Neural cell (in vitro differentiated cells): Measurements from ENCODE around the gene MAGI2. TPM values are rescaled to one million over a fixed set of nuclear protein-coding genes. Genes with fewer than 3 reads are reported as not detected.
A peak's percentile ranks its signal among the peaks of the same experiment; 100 is the strongest.

Source experiments
- H2AFZ ChIP-seq: fragments of 200-600, 300-800 bp; sonication (generic), shearing (Covaris generic); 2 replicates; pipeline ENCODE4 v1.6.0; 2014; ENCODE audit warnings: low read depth, mild to moderate bottlenecking, antibody characterized with exemption, low read length, moderate library complexity
- H3F3A ChIP-seq: fragments of 200-600 bp; shearing (Covaris generic); 2 replicates; pipeline ENCODE4 v1.6.1; 2016; ENCODE audit warnings: mild to moderate bottlenecking, moderate library complexity, mixed read lengths, antibody characterized with exemption, low read length; ENCODE audit not compliant: insufficient read depth, poor library complexity, severe bottlenecking
- H3K27ac ChIP-seq: fragments of 200-600, 300-800 bp; sonication (generic), shearing (Covaris generic); 2 replicates; pipeline ENCODE4 v1.5.1; 2014; ENCODE audit warnings: mild to moderate bottlenecking, low read length, moderate library complexity
- H3K27me3 ChIP-seq: fragments of 300-800, 200-600 bp; sonication (generic), shearing (Covaris generic); 2 replicates; pipeline ENCODE4 v1.6.0; 2014; ENCODE audit warnings: mild to moderate bottlenecking, low read depth, low read length, moderate library complexity; ENCODE audit not compliant: insufficient read depth
- H3K36me3 ChIP-seq: fragments of 300-800, 200-600 bp; sonication (generic), shearing (Covaris generic); 2 replicates; pipeline ENCODE4 v1.5.1; 2014; ENCODE audit warnings: mild to moderate bottlenecking, antibody characterized with exemption, low read length, moderate library complexity; ENCODE audit not compliant: insufficient read depth
- H3K4me2 ChIP-seq: fragments of 300-800, 200-600 bp; sonication (generic), shearing (Covaris generic); 2 replicates; pipeline ENCODE4 v1.6.0; 2014; ENCODE audit warnings: mild to moderate bottlenecking, low read length
- H3K4me3 ChIP-seq: fragments of 300-800, 200-600 bp; sonication (generic), shearing (Covaris generic); 2 replicates; pipeline ENCODE4 v1.5.1; 2014; ENCODE audit warnings: mild to moderate bottlenecking, low read length, moderate library complexity
- H3K79me2 ChIP-seq: fragments of 200-600 bp; shearing (Covaris generic); replicated peaks from 2 replicates; pipeline ENCODE4 v1.6.0; 2014; ENCODE audit warnings: mild to moderate bottlenecking, low read length, moderate library complexity; ENCODE audit not compliant: insufficient read depth
- H3K9ac ChIP-seq: fragments of 300-800, 200-600 bp; sonication (generic), shearing (Covaris generic); 2 replicates; pipeline ENCODE4 v1.6.1; 2016; ENCODE audit warnings: mild to moderate bottlenecking, low read length, mixed read lengths
- H3K9me2 ChIP-seq: fragments of 200-600 bp; shearing (Covaris generic); 2 replicates; pipeline ENCODE4 v1.6.1; 2016; ENCODE audit warnings: mild to moderate bottlenecking, low read length, mixed read lengths; ENCODE audit not compliant: insufficient read depth
- H3K9me3 ChIP-seq: fragments of 200-600, 300-800 bp; sonication (generic), shearing (Covaris generic); 2 replicates; pipeline ENCODE4 v1.6.1; 2016; ENCODE audit warnings: mild to moderate bottlenecking, mixed run types, low read length, moderate library complexity, mixed read lengths
- H4K20me1 ChIP-seq: fragments of 200-600 bp; shearing (Covaris generic); 2 replicates; pipeline ENCODE4 v1.6.1; 2016; ENCODE audit warnings: mild to moderate bottlenecking, mixed run types; ENCODE audit not compliant: insufficient read depth
- CTCF ChIP-seq: fragments of 450-650 bp; IDR thresholded peaks from 2 replicates; pipeline ENCODE4 v1.5.1; 2014; ENCODE audit warnings: antibody characterized with exemption, mild to moderate bottlenecking, moderate library complexity; ENCODE audit not compliant: poor library complexity, severe bottlenecking
- EP300 ChIP-seq: fragments of 450-650 bp; conservative IDR thresholded peaks from 2 replicates; pipeline ENCODE4 v1.6.1; 2014; ENCODE audit warnings: antibody characterized with exemption, mild to moderate bottlenecking, moderate library complexity; ENCODE audit not compliant: poor library complexity, severe bottlenecking
- EZH2 ChIP-seq: fragments of 200-600, 300-800 bp; shearing (Covaris generic), sonication (generic); IDR thresholded peaks from 2 replicates; pipeline ENCODE4 v1.6.1; 2014; ENCODE audit warnings: antibody characterized with exemption, low read length, borderline replicate concordance, mild to moderate bottlenecking; ENCODE audit not compliant: insufficient read depth, poor library complexity, severe bottlenecking
- MXI1 ChIP-seq: fragments of 450-650 bp; conservative IDR thresholded peaks from 2 replicates; pipeline ENCODE4 v1.6.1; 2014; ENCODE audit warnings: antibody characterized with exemption, mild to moderate bottlenecking; ENCODE audit not compliant: poor library complexity, severe bottlenecking
- POLR2AphosphoS5 ChIP-seq: IDR thresholded peaks from 2 replicates; pipeline ENCODE4 v1.6.1; 2012
- RAD21 ChIP-seq: fragments of 450-650 bp; conservative IDR thresholded peaks from 2 replicates; pipeline ENCODE4 v1.6.1; 2014; ENCODE audit warnings: antibody characterized with exemption, mild to moderate bottlenecking, moderate library complexity
- REST ChIP-seq: IDR thresholded peaks from 2 replicates; pipeline ENCODE4 v1.6.1; 2012; ENCODE audit warnings: borderline replicate concordance
- SMC3 ChIP-seq: fragments of 450-650 bp; conservative IDR thresholded peaks from 2 replicates; pipeline ENCODE4 v1.6.1; 2014; ENCODE audit warnings: antibody characterized with exemption, mild to moderate bottlenecking, moderate library complexity; ENCODE audit not compliant: poor library complexity
- TAF1 ChIP-seq: IDR thresholded peaks from 2 replicates; pipeline ENCODE4 v1.6.1; 2012; ENCODE audit warnings: low read depth
- polyA plus RNA-seq: library from polyadenylated mRNA; depleted of rRNA; stranded (reverse); fragments of >200 nt; gene quantifications from 2 replicates; pipeline ENCODE4 v1.2.3, GENCODE V29; 2014

The MAGI2 gene
- polyA plus RNA-seq, 1 donor from 2014 or later: 19.3 TPM

GRCh38 chr7:78924581-78924980 lies 528.9 kb downstream of the MAGI2 start:
- Histone ChIP-seq H2AFZ (no peak overlapping the region), H3K27me3 (peaks cover 3% of the 10 kb centered on the region), H3K9ac (no peak overlapping the region), H4K20me1 (no peaks in the 10 kb centered on the region), H3K9me2 (no peaks in the 10 kb centered on the region), H3K4me3 (no peak overlapping the region), H3K79me2 (no peaks in the 10 kb centered on the region), H3K27ac (no peak overlapping the region), H3K4me2 (no peak overlapping the region), H3K9me3 (no peaks in the 10 kb centered on the region), H3F3A (no peaks in the 10 kb centered on the region), H3K36me3 (no peaks in the 10 kb centered on the region)
- peak; percentile 53 for TF ChIP-seq SMC3
- TF ChIP-seq MXI1: no peak
- peak; percentile 59 for TF ChIP-seq RAD21
- TF ChIP-seq TAF1: no peak
- TF ChIP-seq CTCF: peak; percentile 45
- TF ChIP-seq POLR2AphosphoS5: no peak
- TF ChIP-seq EZH2: no peak

- Histone ChIP-seq H3K9me2 (no peaks in the 10 kb centered on the region), H3K27me3 (no peaks in the 10 kb centered on the region), H3K4me2 (no peak overlapping the region), H3K9me3 (no peaks in the 10 kb centered on the region), H3K4me3 (no peak overlapping the region), H3K36me3 (no peaks in the 10 kb centered on the region), H4K20me1 (no peaks in the 10 kb centered on the region), H3F3A (no peaks in the 10 kb centered on the region), H2AFZ (no peak overlapping the region), H3K79me2 (no peaks in the 10 kb centered on the region), H3K27ac (no peak overlapping the region), H3K9ac (no peak overlapping the region)
- TF ChIP-seq CTCF (no peak), POLR2AphosphoS5 (no peak), SMC3 (no peak), EZH2 (no peak), EP300 (no peak), MXI1 (no peak), RAD21 (no peak), TAF1 (no peak), REST (no peak)
Observed at GRCh38 chr7:78912781-78913180, 540.7 kb downstream of the MAGI2 start.
